ENCODE data around the gene DNAH17.

DNAH17 gene

GRCh38 chr17:78573955-78574354 is 3.2 kb downstream of the DNAH17 start:
- no peak for DNase-seq

GRCh38 chr17:78572239-78573205 is 4.7 kb downstream of the DNAH17 start:
- no peak for DNase-seq

GRCh38 chr17:78571329-78571728 is 5.9 kb downstream of the DNAH17 start:
- DNase-seq: no peak

GRCh38 chr17:78568494-78569115 is 8.6 kb downstream of the DNAH17 start:
- DNase-seq: no peak

GRCh38 chr17:78567991-78568390 is 9.2 kb downstream of the DNAH17 start:
- DNase-seq: no peak

GRCh38 chr17:78566947-78567346 is 10.2 kb downstream of the DNAH17 start:
- no peak for DNase-seq

GRCh38 chr17:78563189-78564145 is 13.7 kb downstream of the DNAH17 start:
- no peak for DNase-seq

GRCh38 chr17:78562734-78563133 is 14.5 kb downstream of the DNAH17 start:
- DNase-seq: no peak

- no peak for DNase-seq
Observed at GRCh38 chr17:78561166-78561565, 16.0 kb downstream of the DNAH17 start.

- DNase-seq: no peak
Observed at GRCh38 chr17:78560731-78561130, 16.5 kb downstream of the DNAH17 start.

GRCh38 chr17:78559749-78560368 is 17.3 kb downstream of the DNAH17 start:
- DNase-seq: no peak

- DNase-seq: no peak
Observed at GRCh38 chr17:78558989-78559388, 18.2 kb downstream of the DNAH17 start.

GRCh38 chr17:78558181-78558850 is 18.9 kb downstream of the DNAH17 start:
- no peak for DNase-seq

- no peak for DNase-seq
Observed at GRCh38 chr17:78557598-78558039, 19.6 kb downstream of the DNAH17 start.

GRCh38 chr17:78556812-78557211 is 20.4 kb downstream of the DNAH17 start:
- no peak for DNase-seq

- DNase-seq: no peak
Observed at GRCh38 chr17:78555746-78556401, 21.3 kb downstream of the DNAH17 start.

- no peak for DNase-seq
Observed at GRCh38 chr17:78550464-78550863, 26.7 kb downstream of the DNAH17 start.

GRCh38 chr17:78548725-78549124 is 28.5 kb downstream of the DNAH17 start:
- DNase-seq: no peak

GRCh38 chr17:78547035-78547434 is 30.2 kb downstream of the DNAH17 start:
- DNase-seq: no peak

GRCh38 chr17:78546476-78546875 is 30.7 kb downstream of the DNAH17 start:
- no peak for DNase-seq
